Bronchial epithelial cell (primary cell): ENCODE results near the gene TAC3. TPM values are rescaled to one million over a fixed set of nuclear protein-coding genes. Genes with fewer than 3 reads are reported as not detected.

Experiments used
- DNase-seq: peaks from one replicate; pipeline ENCODE4 v3.0.0-alpha.2; 2010; ENCODE audit warnings: low read depth
- FAIRE-seq: peaks from 2 replicates; lab custom pipeline; 2011; peaks lifted over from hg19 to GRCh38; lab: Jason Lieb, UNC
- H3K27me3 ChIP-seq: 2 replicates; pipeline ENCODE4 v1.5.1; 2011; ENCODE audit warnings: low read length; ENCODE audit not compliant: control insufficient read depth, insufficient read depth
- H3K36me3 ChIP-seq: 2 replicates; pipeline ENCODE4 v1.5.1; 2011; ENCODE audit warnings: low read length; ENCODE audit not compliant: control insufficient read depth, insufficient read depth
- H3K4me3 ChIP-seq: 2 replicates; pipeline ENCODE4 v1.5.1; 2011; ENCODE audit warnings: mild to moderate bottlenecking, low read depth, low read length, control low read depth
- CTCF ChIP-seq: IDR thresholded peaks from 2 replicates; pipeline ENCODE4 v1.5.1; 2011; ENCODE audit warnings: mild to moderate bottlenecking, moderate library complexity, low read length, control low read depth, inconsistent platforms; ENCODE audit not compliant: insufficient read depth, severe bottlenecking
- total RNA-seq: library from RNA; depleted of rRNA; stranded (reverse); fragments of >200 nt; gene quantifications from 2 replicates; pipeline ENCODE4 v1.2.1, GENCODE V29; 2014

The TAC3 gene
- total RNA-seq, 1 donor from 2014 or later: not detected

GRCh38 chr12:56998316-56998715, 18.0 kb downstream of the TAC3 start:
- DNase-seq: no peak
- peak; percentile 77 for FAIRE-seq
- TF ChIP-seq CTCF: no peak
- Histone ChIP-seq H3K4me3 (no peak overlapping the region), H3K27me3 (no peaks in the 10 kb centered on the region), H3K36me3 (peaks cover 7% of the 10 kb centered on the region)

GRCh38 chr12:56996793-56997545, 19.4 kb downstream of the TAC3 start:
- TF ChIP-seq CTCF: no peak
- DNase-seq: no peak
- Histone ChIP-seq H3K4me3 (no peak overlapping the region), H3K36me3 (no peaks in the 10 kb centered on the region), H3K27me3 (no peaks in the 10 kb centered on the region)
- no peak for FAIRE-seq

GRCh38 chr12:56995930-56996496, 20.3 kb downstream of the TAC3 start:
- no peak for DNase-seq
- Histone ChIP-seq H3K27me3 (no peaks in the 10 kb centered on the region), H3K36me3 (no peaks in the 10 kb centered on the region), H3K4me3 (no peak overlapping the region)
- TF ChIP-seq CTCF: no peak
- FAIRE-seq: no peak

GRCh38 chr12:56995201-56995929, 21.0 kb downstream of the TAC3 start:
- no peak for FAIRE-seq
- DNase-seq: no peak
- Histone ChIP-seq H3K27me3 (no peaks in the 10 kb centered on the region), H3K4me3 (no peak overlapping the region), H3K36me3 (no peaks in the 10 kb centered on the region)
- TF ChIP-seq CTCF: no peak

- no peaks in the 10 kb centered on the region for H3K36me3 ChIP-seq
- H3K27me3 ChIP-seq: no peaks in the 10 kb centered on the region
- no peak for DNase-seq
- TF ChIP-seq CTCF: no peak
- FAIRE-seq: no peak
- no peak overlapping the region for H3K4me3 ChIP-seq
Observed at GRCh38 chr12:56994231-56994746, 22.0 kb downstream of the TAC3 start.
